Fibroblast of lung (primary cell): Measurements from ENCODE around the gene GNG5. TPM values are rescaled to one million over a fixed set of nuclear protein-coding genes. Genes with fewer than 3 reads are reported as not detected.

Source experiments
- DNase-seq, 2 donors: peaks; one replicate each; pipeline versions ENCODE4 v3.0.0 to v3.0.0-alpha.2; 2010; ENCODE audit warnings: low read depth in 2 of 2
- H2AFZ ChIP-seq: 2 replicates; pipeline ENCODE4 v1.5.1; 2012; ENCODE audit warnings: low read length, control low read depth, inconsistent platforms
- H3K27ac ChIP-seq: 2 replicates; pipeline ENCODE4 v1.5.1; 2011; ENCODE audit warnings: low read length, control low read depth; ENCODE audit not compliant: insufficient read depth
- H3K27me3 ChIP-seq: 2 replicates; pipeline ENCODE4 v1.5.1; 2011; ENCODE audit warnings: mild to moderate bottlenecking, low read length; ENCODE audit not compliant: control insufficient read depth, insufficient read depth
- H3K36me3 ChIP-seq: 2 replicates; pipeline ENCODE4 v1.5.1; 2011; ENCODE audit warnings: low read length; ENCODE audit not compliant: control insufficient read depth, insufficient read depth
- H3K4me1 ChIP-seq: 2 replicates; pipeline ENCODE4 v1.5.1; 2011; ENCODE audit warnings: low read length; ENCODE audit not compliant: control insufficient read depth, insufficient read depth; ENCODE audit errors: extremely low read depth
- H3K4me2 ChIP-seq: 2 replicates; pipeline ENCODE4 v1.5.1; 2011; ENCODE audit warnings: low read length, control low read depth; ENCODE audit not compliant: insufficient read depth; ENCODE audit errors: extremely low read depth
- H3K4me3 ChIP-seq, 4 experiments: fragments of 200-600 bp in 1 of 4; sonication (generic) in 1 of 4; replicated peaks in 1 of 4; 2 replicates each; pipeline ENCODE4 v1.5.1; 2011 to 2016; ENCODE audit warnings: low read length in 4 of 4, low read depth in 3 of 4, mild to moderate bottlenecking in 3 of 4, control low read depth in 2 of 4, inconsistent platforms in 1 of 4, mixed read lengths in 1 of 4; ENCODE audit not compliant: insufficient read depth in 1 of 4; ENCODE audit errors: control extremely low read depth in 1 of 4
- H3K79me2 ChIP-seq: 2 replicates; pipeline ENCODE4 v1.5.1; 2012; ENCODE audit warnings: mild to moderate bottlenecking, low read length, inconsistent platforms; ENCODE audit not compliant: control insufficient read depth, insufficient read depth
- H3K9ac ChIP-seq: 2 replicates; pipeline ENCODE4 v1.5.1; 2011; ENCODE audit warnings: mild to moderate bottlenecking, low read length, control low read depth; ENCODE audit not compliant: insufficient read depth
- H3K9me3 ChIP-seq: 2 replicates; pipeline ENCODE4 v1.5.1; 2012; ENCODE audit warnings: low read depth, low read length; ENCODE audit not compliant: control insufficient read depth, insufficient read depth
- H4K20me1 ChIP-seq: 2 replicates; pipeline ENCODE4 v1.5.1; 2011; ENCODE audit warnings: low read length; ENCODE audit not compliant: control insufficient read depth, insufficient read depth; ENCODE audit errors: extremely low read depth
- EZH2 ChIP-seq: IDR thresholded peaks from 2 replicates; pipeline ENCODE4 v1.5.1; 2012; ENCODE audit warnings: low read length, control low read depth, mild to moderate bottlenecking; ENCODE audit errors: missing control alignments
- polyA plus RNA-seq, 2 donors: library from polyadenylated mRNA; depleted of rRNA in 1 of 2; stranded (reverse) in 1 of 2; unstranded in 1 of 2; fragments of >200 nt; gene quantifications; 2 replicates each; pipeline ENCODE4 v1.2.1, GENCODE V29; 2011 to 2012; ENCODE audit warnings: missing spikeins in 1 of 2
- total RNA-seq: library from RNA; depleted of rRNA; stranded (reverse); fragments of >200 nt; gene quantifications from 2 replicates; pipeline ENCODE4 v1.2.1, GENCODE V29; 2014
- TF ChIP-seq, protein P1 (sequence below), 2 donors: IDR thresholded peaks in 1 of 2; conservative IDR thresholded peaks in 1 of 2; 1 replicate in 1 of 2; 2 replicates in 1 of 2; pipeline ENCODE4 v1.5.1; 2011 to 2012; ENCODE audit warnings: low read length in 2 of 2, control low read depth in 1 of 2, inconsistent platforms in 1 of 2, low read depth in 1 of 2, mild to moderate bottlenecking in 1 of 2

Gene GNG5
- total and polyA plus RNA-seq, 2 donors (not counting 1 experiment from before 2014, with no cell fraction given), result 13.7 to 59.4 TPM

DNA sequence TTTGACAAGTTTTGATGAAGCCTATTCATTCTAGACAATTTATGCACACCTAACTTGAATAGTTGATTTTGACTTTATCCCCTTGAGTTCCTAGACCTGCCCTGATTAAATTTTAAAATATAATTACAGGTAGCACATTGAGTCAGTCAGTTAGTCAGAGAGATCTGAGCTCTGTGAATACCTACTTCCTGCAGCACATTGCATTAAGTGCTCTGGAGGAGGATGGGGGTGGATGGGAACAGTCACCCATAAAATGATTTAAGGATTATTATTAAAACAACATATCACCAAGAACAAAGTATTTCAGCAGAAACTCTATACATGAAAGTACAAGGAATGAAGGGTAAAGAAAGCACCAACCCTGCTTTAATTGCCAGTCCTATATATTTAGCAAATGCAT is 39.1 kb downstream of the GNG5 start:
- Histone ChIP-seq H3K36me3 (no peaks in the 10 kb centered on the region), H3K27me3 (peaks cover 3% of the 10 kb centered on the region), H3K4me1 (no peaks in the 10 kb centered on the region), H2AFZ (no peak overlapping the region), H3K79me2 (no peaks in the 10 kb centered on the region), H3K9ac (no peak overlapping the region), H3K4me3 (no peak overlapping the region), H3K4me2 (no peak overlapping the region), H3K27ac (no peak overlapping the region), H3K9me3 (no peaks in the 10 kb centered on the region), H4K20me1 (no peaks in the 10 kb centered on the region)
- DNase-seq, result no peak
- TF ChIP-seq EZH2, result no peak
- TF ChIP-seq, protein P1, sequence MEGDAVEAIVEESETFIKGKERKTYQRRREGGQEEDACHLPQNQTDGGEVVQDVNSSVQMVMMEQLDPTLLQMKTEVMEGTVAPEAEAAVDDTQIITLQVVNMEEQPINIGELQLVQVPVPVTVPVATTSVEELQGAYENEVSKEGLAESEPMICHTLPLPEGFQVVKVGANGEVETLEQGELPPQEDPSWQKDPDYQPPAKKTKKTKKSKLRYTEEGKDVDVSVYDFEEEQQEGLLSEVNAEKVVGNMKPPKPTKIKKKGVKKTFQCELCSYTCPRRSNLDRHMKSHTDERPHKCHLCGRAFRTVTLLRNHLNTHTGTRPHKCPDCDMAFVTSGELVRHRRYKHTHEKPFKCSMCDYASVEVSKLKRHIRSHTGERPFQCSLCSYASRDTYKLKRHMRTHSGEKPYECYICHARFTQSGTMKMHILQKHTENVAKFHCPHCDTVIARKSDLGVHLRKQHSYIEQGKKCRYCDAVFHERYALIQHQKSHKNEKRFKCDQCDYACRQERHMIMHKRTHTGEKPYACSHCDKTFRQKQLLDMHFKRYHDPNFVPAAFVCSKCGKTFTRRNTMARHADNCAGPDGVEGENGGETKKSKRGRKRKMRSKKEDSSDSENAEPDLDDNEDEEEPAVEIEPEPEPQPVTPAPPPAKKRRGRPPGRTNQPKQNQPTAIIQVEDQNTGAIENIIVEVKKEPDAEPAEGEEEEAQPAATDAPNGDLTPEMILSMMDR (conservative IDR thresholded peaks at IDR 0.05 in 1 of 2, IDR thresholded peaks at IDR 0.05 in 1 of 2; ENCODE audit: low read depth in 1 of 2, low read length in 2 of 2), result no peak

DNA sequence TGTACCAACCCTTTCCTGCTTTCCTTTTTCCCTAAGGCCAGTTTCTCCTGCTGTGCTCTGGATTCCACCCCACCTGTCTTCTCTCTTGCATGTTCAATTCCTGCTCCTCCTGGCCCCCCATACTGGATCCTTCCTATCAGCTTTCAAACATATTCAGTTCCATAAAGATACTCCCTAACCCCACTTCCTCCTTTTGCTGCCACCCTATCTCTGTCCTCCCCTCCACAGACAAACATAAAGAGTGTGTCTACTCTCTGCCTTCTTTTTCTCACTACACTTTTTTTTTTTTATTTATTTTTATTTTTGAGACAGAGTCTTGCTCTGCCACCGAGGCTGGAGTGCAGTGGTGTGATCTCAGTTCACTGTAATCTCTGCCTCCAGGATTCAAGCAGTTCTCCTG is 44.3 kb downstream of the GNG5 start:
- Histone ChIP-seq H4K20me1 (no peaks in the 10 kb centered on the region), H2AFZ (no peak overlapping the region), H3K79me2 (no peaks in the 10 kb centered on the region), H3K9ac (no peak overlapping the region), H3K4me1 (no peaks in the 10 kb centered on the region), H3K4me2 (no peak overlapping the region), H3K27me3 (peaks cover 7% of the 10 kb centered on the region), H3K9me3 (no peaks in the 10 kb centered on the region), H3K27ac (no peak overlapping the region), H3K36me3 (no peaks in the 10 kb centered on the region), H3K4me3 (no peak overlapping the region)
- no peak for TF ChIP-seq EZH2
- TF ChIP-seq, protein P1 (conservative IDR thresholded peaks at IDR 0.05 in 1 of 2, IDR thresholded peaks at IDR 0.05 in 1 of 2; ENCODE audit: low read depth in 1 of 2, low read length in 2 of 2), result no peak
- DNase-seq, result no peak

DNA sequence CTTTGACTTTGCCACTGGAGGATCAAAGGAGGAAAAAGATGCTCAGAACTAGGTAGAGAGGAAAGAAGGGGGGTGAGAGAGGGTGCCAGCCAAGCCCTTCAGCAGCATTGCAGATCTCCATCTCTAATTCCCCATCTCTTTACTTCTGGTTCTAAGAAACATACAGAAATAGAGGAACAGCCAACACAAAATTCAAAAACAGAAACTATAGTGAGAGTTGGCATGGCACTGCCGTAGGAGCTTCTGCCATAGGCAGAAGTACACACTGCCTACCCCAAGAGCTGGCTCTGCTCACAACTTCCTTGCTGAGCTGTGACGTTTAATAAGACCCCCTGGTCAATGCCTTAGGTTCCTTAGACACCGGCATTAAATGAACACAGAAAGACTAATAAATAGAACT is 53.9 kb downstream of the GNG5 start:
- H3K36me3 ChIP-seq, result no peaks in the 10 kb centered on the region
- no peak overlapping the region for H3K4me2 ChIP-seq
- TF ChIP-seq, protein P1 (conservative IDR thresholded peaks at IDR 0.05 in 1 of 2, IDR thresholded peaks at IDR 0.05 in 1 of 2; ENCODE audit: low read depth in 1 of 2, low read length in 2 of 2), result no peak
- TF ChIP-seq EZH2, result no peak
- no peak for DNase-seq
- no peaks in the 10 kb centered on the region for H3K9me3 ChIP-seq
- no peak overlapping the region for H3K27ac ChIP-seq
- H3K9ac ChIP-seq, result no peak overlapping the region
- no peaks in the 10 kb centered on the region for H4K20me1 ChIP-seq
- H3K27me3 ChIP-seq, result no peaks in the 10 kb centered on the region
- no peaks in the 10 kb centered on the region for H3K79me2 ChIP-seq
- no peak overlapping the region for H3K4me3 ChIP-seq
- H3K4me1 ChIP-seq, result no peaks in the 10 kb centered on the region
- no peak overlapping the region for H2AFZ ChIP-seq
